Right cardiac atrium (tissue), 5 donors: Measurements from ENCODE around the gene MT1F. TPM values are rescaled to one million over a fixed set of nuclear protein-coding genes. Genes with fewer than 3 reads are reported as not detected.
A peak's percentile ranks its signal among the peaks of the same experiment; 100 is the strongest.
"Not testable (repeated sequence)": the region's sequence is repeated elsewhere in the genome, so short reads cannot be mapped to it uniquely, and the experiment has no call there.

Source experiments
- ATAC-seq, 2 donors: fragments of 200-7000 bp; cut with Tn5 transposase; one replicate each; pipeline versions ENCODE4 v1.8.0 to v1.9.1; 2020; ENCODE audit warnings: moderate library complexity in 2 of 2, mild to moderate bottlenecking in 1 of 2
- DNase-seq, 3 donors: peaks; one replicate each; pipeline ENCODE4 v3.0.0-alpha.2; 2020
- H3K27ac ChIP-seq: one replicate; pipeline ENCODE4 v1.5.1; 2013; ENCODE audit warnings: mild to moderate bottlenecking, low read length, control low read depth, moderate library complexity
- H3K27me3 ChIP-seq: one replicate; pipeline ENCODE4 v1.6.1; 2013; ENCODE audit not compliant: control insufficient read depth, insufficient read depth
- H3K4me1 ChIP-seq: one replicate; pipeline ENCODE4 v1.6.1; 2013; ENCODE audit warnings: low read length; ENCODE audit not compliant: control insufficient read depth, insufficient read depth
- H3K4me3 ChIP-seq: one replicate; pipeline ENCODE4 v1.5.1; 2013; ENCODE audit warnings: low read length, control low read depth
- H3K9me3 ChIP-seq: one replicate; pipeline ENCODE4 v1.6.1; 2013; ENCODE audit warnings: low read length; ENCODE audit not compliant: control insufficient read depth
- WGBS: extraction: QIAGEN DNeasy Blood & Tissue Kit; methylation state at CpG from one replicate; pipeline ENCODE4 v1.1.7; 2013; 5-methylcytosine and 5-hydroxymethylcytosine counted together
- intact Hi-C, 4 donors: fragments of 100-400 bp; cut with DNase I; formaldehyde crosslinking; loops; one replicate each; pipeline versions ENCODE4 v1.11.0 to v1.14.0; 2022 to 2023
- polyA plus RNA-seq: library from polyadenylated mRNA; stranded (reverse); fragments of 200-250 nt; gene quantifications from one replicate; pipeline ENCODE4 v1.2.3, GENCODE V29; 2013
- total RNA-seq, 4 donors: library from RNA; stranded (reverse); fragmentation: NEBNext Ultra II Directional; extraction: Animal tissue kit (Norgen Biotek cat#: 25700); gene quantifications; one replicate each; pipeline ENCODE4 v1.2.1, GENCODE V29; 2021
- donor health status: healthy with polysubstance abuse.
- donor health status: DM: no; HTN: yes; CAD: no.
- donor health status: DM: no; HTN: no; CAD: no.
- donor health status: DM: no; HTN: yes; CAD: no; lungs with severe emphysema.
- donor health status: DM: yes; HTN: yes; CAD: no.

MT1F gene
- total and polyA plus RNA-seq, 5 donors: 1.3 to 3.9 (median 3.5) TPM

DNA sequence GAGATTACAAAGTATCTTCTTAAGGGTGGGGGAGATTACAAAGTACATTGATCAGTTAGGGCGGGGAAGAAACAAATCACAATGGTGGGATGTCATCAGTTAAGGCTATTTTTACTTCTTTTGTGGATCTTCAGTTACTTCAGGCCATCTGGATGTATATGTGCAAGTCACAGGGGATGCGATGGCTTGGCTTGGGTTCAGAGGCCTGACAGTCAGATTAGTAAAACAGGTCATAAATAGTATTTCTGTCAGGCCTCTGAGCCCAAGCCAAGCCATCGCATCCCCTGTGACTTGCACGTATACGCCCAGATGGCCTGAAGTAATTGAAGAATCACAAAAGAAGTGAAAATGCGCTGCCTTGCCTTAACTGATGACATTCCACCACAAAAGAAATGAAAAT lies 16.8 kb downstream of the MT1F start:
- H3K9me3 ChIP-seq, H3K27ac ChIP-seq, H3K27me3 ChIP-seq, ATAC-seq, H3K4me1 ChIP-seq, H3K4me3 ChIP-seq, DNase-seq: not testable (repeated sequence)
- intact Hi-C loops: loop anchor here in 1 of 4 donors (2.0 kb wide), 1 partner anchor 28 kb away; no protein-coding TSS in a partner anchor
- WGBS: 87% methylated on average over 6 of the region's 6 CpGs

DNA sequence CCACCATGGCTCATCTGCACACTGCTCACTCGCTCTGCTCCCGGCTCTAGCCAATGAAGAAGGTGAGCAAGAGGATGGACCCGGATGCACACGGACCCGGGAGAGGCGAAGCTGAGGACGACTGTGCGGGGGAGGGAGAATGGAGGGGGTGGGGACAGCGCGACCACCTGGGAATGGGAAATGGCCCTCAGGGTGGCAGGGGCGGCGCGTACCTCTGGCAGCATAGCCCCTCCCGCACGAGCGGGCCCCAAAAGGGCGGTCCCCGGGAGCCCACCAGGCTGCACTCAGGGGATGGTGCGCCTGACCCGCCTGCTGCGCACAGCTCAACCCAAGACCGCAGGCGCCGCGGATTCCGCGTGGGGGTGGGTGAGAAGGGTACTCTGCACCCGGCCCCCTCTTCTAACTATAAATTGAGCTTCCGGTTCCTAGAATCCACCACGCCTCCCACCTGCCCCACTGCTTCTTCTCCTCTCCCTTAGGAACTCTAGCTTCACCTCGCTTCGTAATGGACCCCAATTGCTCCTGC lies 18.0 kb downstream of the MT1F start:
- Histone ChIP-seq H3K4me3 (peak overlapping the region; percentile 14), H3K9me3 (no peaks in the 10 kb centered on the region), H3K27me3 (no peaks in the 10 kb centered on the region), H3K27ac (no peak overlapping the region), H3K4me1 (no peaks in the 10 kb centered on the region)
- intact Hi-C loops: loop anchor here in 1 of 4 donors (2.0 kb wide), 1 partner anchor 27 kb away; no protein-coding TSS in a partner anchor
- 6% methylated on average over 32 of the region's 32 CpGs for WGBS
- DNase-seq (no peak), ATAC-seq (peak in 1 of 2 donors; percentile 35)

DNA sequence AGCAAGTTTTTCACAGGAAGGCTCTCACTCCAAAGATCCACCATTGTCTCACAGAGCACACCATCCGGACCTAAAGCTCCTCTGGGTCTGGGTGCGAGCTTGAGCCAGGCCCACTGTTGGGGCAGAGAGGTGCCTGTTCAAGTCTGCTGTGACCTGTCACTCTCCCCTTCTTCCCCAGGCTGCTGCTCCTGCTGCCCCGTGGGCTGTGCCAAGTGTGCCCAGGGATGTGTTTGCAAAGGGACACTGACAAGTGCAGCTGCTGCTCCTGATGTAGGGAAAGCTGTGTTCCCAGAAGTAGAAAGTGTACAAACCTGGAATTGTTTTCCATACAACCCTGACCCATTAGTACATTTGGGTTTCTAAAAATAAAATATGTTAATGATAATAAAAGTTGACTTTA lies 19.7 kb downstream of the MT1F start:
- 78% methylated on average over 3 of the region's 3 CpGs for WGBS

DNA sequence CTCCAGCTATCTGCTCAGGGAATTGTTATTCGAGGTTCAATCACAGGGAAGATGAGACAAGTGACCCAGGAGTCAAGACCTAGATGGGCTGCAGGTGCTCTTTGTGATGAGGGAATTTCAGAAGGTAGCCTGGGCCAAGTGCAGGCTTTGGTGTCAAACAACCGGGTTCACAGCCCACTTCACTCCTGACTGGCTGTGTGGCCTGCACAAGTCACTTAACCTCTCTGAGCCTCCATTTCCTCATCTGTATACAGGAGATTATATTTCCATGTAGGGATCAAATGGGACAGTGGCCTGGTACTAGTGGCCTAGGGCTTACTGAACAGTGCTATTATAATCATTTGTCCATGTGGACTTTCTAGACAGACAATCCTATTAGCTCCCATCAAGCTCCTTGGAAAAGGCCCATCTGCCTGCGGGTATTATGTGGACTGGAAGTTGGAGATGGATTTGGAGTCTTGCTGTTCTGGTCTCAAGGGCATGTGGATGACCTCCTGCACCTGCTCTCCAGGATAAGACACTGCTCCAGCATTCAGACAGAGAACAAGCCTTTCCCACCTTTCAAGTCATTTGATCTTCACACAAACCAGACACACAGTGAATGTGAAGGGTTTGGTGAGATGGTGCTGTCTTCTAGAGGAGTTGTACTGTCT lies 21.4 kb downstream of the MT1F start:
- DNase-seq (no peak), ATAC-seq (no peak)
- intact Hi-C loops: no loop called here
- H3K27me3 ChIP-seq: no peaks in the 10 kb centered on the region
- H3K9me3 ChIP-seq: no peaks in the 10 kb centered on the region
- WGBS: 89% methylated on average over 3 of the region's 3 CpGs
- H3K27ac ChIP-seq: peak overlapping the region; percentile 68
- H3K4me1 ChIP-seq: peaks cover 10% of the 10 kb centered on the region
- no peak overlapping the region for H3K4me3 ChIP-seq

More for the DNA sequence above, 19.7 kb downstream of the MT1F start:
- H3K4me3 ChIP-seq: no peak overlapping the region
- no peaks in the 10 kb centered on the region for H3K9me3 ChIP-seq
- DNase-seq: no peak
- intact Hi-C loops: no loop called here
- H3K4me1 ChIP-seq: no peaks in the 10 kb centered on the region
- no peak overlapping the region for H3K27ac ChIP-seq
- no peak for ATAC-seq
- no peaks in the 10 kb centered on the region for H3K27me3 ChIP-seq

DNA sequence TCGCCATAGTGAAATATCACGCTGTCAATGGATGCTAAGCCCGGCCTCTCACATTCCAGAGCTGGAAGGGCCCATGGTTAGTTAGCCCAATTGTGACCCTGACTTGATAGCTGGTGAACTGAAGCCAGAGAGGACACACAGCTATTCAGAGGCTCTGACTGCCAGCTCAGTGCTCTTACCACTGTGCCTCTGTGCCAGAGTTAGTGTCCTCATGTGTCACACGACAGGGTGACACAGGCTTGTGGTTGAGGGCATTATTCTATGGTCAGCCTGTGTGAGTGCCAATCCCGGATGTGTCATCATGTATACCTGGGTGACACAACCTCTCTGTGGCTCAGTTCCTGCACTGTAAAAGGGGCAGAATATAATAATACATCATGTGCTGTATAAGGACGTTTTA lies 22.1 kb downstream of the MT1F start:
- H3K27ac ChIP-seq: peak overlapping the region; percentile 68

DNA sequence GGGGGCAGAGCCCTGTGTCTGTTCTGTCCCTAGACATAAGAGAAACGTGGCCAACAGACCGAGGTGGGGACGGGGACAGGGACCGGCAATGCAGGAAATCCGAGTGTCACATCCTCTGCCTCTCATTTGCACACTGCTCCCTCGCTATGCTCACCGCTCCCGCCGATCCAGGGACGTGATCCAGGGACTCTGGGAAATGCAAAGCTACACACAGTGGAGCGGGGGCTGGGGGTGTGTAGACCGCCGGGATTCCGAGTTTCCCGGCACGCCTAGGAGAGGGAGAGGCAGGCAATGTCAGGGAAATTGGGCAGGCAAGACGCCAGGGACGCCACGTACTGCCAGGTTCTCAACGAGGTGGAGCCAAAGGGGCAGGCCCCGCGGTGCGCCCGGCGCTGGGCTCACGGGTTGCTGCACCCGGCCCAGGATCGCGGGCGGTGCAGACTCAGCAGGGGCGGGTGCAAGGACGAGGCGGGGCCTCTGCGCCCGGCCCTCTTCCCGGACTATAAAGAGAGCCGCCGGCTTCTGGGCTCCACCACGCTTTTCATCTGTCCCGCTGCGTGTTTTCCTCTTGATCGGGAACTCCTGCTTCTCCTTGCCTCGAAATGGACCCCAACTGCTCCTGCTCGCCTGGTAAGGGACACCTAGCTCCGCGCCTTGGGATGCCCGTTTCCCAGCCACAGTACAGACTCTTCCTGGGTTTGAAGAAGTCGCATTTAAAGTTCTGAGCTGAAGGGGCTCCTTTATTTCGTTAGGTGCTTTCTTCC lies 24.4 kb downstream of the MT1F start, which contains the start of gene MT1X:
Gene MT1X (plus strand): TSS at position 532 of the 764 bp plus-strand sequence. CDS start 71 bp downstream, at position 603.
- no peaks in the 10 kb centered on the region for H3K27me3 ChIP-seq
- peak within 1 kb of the TSS; percentile 77 for H3K4me3 ChIP-seq
- H3K9me3 ChIP-seq: no peaks in the 10 kb centered on the region
- intact Hi-C loops: no loop called here
- ATAC-seq (peak; percentile 97 to 98), DNase-seq (peak; percentile 96 to 99 (median 97))
- H3K27ac ChIP-seq: peak within 1 kb of the TSS; percentile 87
- H3K4me1 ChIP-seq: peaks cover 19% of the 10 kb centered on the region
- under 1% methylated on average over 49 of the region's 49 CpGs for WGBS

More for the DNA sequence above, 22.1 kb downstream of the MT1F start:
- H3K9me3 ChIP-seq: no peaks in the 10 kb centered on the region
- WGBS: 65% methylated on average over 6 of the region's 6 CpGs
- ATAC-seq: peak in 1 of 2 donors; percentile 6
- no peak for DNase-seq
- H3K4me3 ChIP-seq: no peak overlapping the region
- no peaks in the 10 kb centered on the region for H3K27me3 ChIP-seq
- intact Hi-C loops: no loop called here
- H3K4me1 ChIP-seq: peaks cover 14% of the 10 kb centered on the region

DNA sequence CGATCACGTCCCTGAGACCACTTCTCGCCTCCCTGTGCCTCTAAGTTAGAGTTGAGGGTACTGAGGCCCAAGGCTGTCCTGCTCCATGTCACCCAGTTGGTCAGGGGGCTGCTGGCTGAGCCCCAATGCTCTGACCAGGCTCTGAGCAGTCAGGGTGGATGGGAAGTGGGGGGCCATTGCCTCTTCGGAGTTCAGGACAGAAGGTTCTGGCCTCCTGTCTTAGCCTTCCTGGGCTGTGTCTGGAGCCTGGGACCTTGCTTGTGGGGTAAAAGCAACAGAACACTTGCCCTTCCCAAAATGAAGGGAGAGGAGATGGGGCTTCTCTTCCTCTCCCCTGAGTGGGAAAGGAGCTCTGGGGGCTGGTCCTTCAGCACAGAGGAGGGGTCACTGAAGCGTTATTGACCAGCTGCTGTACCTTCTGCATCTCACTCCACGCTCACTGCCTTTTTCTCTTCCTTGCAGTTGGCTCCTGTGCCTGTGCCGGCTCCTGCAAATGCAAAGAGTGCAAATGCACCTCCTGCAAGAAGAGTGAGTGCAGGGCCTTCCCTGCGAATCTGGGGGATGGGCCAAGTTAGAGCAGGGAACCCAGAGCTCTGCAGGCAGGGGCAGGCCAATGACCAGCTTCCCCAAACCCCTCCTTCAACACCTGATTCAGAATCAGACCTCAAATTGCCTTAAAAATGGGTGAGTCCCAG lies 25.1 kb downstream of the MT1F start:
- Histone ChIP-seq H3K27me3 (no peaks in the 10 kb centered on the region), H3K27ac (peak overlapping the region; percentile 87), H3K4me3 (peak overlapping the region; percentile 77), H3K4me1 (peaks cover 19% of the 10 kb centered on the region), H3K9me3 (no peaks in the 10 kb centered on the region)
- peak in 1 of 2 donors; percentile 8 for ATAC-seq
- intact Hi-C loops: no loop called here
- WGBS: 42% methylated on average over 8 of the region's 8 CpGs
- DNase-seq: peak in 2 of 3 donors; percentile 39 to 75

DNA sequence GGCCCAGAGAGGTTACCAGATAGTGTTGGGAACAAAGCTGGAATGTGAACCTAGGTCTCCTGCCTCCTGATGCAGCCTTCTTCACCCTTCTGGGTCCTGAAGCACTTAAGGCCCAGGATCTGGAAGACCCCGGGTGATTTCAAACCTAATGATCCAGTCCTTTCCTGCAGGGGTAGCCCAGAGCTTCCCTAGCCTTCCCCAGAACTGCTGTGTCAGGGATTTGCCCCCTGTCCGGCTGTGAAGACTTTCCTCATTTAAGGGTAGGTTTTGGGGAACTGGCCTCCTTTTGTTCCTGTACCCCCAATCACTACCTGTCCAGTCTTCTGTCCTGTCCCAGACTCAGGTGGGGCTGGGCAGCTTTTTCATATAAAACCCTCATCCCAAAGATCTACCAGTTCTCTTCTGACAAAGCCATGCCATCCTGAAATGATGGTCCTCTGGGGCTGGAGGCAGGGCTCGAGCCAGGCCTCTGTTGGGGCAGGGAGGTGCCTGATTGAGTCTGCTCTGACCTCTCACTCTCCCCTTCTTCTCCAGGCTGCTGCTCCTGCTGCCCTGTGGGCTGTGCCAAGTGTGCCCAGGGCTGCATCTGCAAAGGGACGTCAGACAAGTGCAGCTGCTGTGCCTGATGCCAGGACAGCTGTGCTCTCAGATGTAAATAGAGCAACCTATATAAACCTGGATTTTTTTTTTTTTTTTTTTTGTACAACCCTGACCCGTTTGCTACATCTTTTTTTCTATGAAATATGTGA lies 25.8 kb downstream of the MT1F start:
- no peaks in the 10 kb centered on the region for H3K9me3 ChIP-seq
- ATAC-seq (no peak), DNase-seq (no peak)
- H3K27ac ChIP-seq: peak overlapping the region; percentile 87
- intact Hi-C loops: no loop called here
- peak overlapping the region; percentile 77 for H3K4me3 ChIP-seq
- no peaks in the 10 kb centered on the region for H3K27me3 ChIP-seq
- H3K4me1 ChIP-seq: peaks cover 19% of the 10 kb centered on the region
- 81% methylated on average over 5 of the region's 5 CpGs for WGBS

DNA sequence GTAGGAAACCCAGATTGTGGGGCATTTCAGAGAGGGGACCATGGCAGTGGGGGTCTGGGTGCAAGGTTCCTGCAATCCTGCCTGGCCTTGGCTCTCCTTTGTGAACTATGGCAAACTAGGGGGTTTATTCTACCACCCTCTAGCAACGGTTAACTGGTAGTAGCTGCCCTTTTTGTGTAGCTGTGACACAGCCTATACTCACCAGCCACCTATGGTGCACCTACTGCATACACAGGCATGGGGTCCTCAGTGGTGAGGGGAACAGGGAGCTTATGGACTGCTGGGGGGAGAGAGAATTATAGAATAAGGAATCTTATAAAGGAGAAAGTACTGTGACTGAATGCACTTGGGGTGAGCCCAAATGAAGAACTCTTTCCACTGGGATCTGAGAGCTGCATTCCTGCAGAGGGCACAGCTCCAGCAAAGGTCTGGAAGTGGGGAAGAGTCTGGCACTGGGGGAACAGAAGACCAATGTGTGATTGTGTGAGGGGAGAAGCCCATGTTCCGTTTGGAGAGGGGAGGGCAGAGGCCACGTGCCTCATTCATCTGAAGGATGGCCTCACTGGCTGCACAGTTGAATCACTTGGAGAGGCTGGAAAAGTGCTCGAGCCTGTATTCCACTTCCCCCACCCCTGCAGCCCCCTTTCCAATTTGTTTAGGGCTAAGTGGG lies 26.6 kb downstream of the MT1F start:
- H3K4me3 ChIP-seq: no peak overlapping the region
- DNase-seq (no peak), ATAC-seq (no peak)
- intact Hi-C loops: no loop called here
- H3K4me1 ChIP-seq: peaks cover 19% of the 10 kb centered on the region
- H3K27ac ChIP-seq: peak overlapping the region; percentile 69
- no peaks in the 10 kb centered on the region for H3K9me3 ChIP-seq
- WGBS: 67% methylated on average over 4 of the region's 4 CpGs
- H3K27me3 ChIP-seq: no peaks in the 10 kb centered on the region
